Lower leg skin (tissue), 4 donors: ENCODE data around the gene BATF. TPM values are rescaled to one million over a fixed set of nuclear protein-coding genes. Genes with fewer than 3 reads are reported as not detected.

Source experiments
- DNase-seq, 2 donors: peaks; one replicate each; pipeline ENCODE4 v3.0.0-alpha.2; 2019; ENCODE audit warnings: low spot score in 2 of 2
- H3K4me3 ChIP-seq: fragments of 200-600 bp; sonication (generic); 2 replicates; pipeline ENCODE4 v1.5.1; 2017; ENCODE audit warnings: mild to moderate bottlenecking, low read depth; ENCODE audit not compliant: poor library complexity, severe bottlenecking
- POLR2A ChIP-seq, 2 donors: fragments of 450-650 bp; IDR thresholded peaks; one replicate each; pipeline ENCODE4 v1.6.1; 2016 to 2017; ENCODE audit warnings: antibody characterized with exemption in 2 of 2, mild to moderate bottlenecking in 1 of 2, moderate library complexity in 1 of 2
- WGBS, 2 donors: methylation state at CpG; one replicate each; pipeline ENCODE4 v1.1.5; 2018; 5-methylcytosine and 5-hydroxymethylcytosine counted together
- intact Hi-C: fragments of 100-400 bp; cut with DNase I; formaldehyde crosslinking; loops from one replicate; pipeline ENCODE4 v1.15.0; 2023; ENCODE audit warnings: low total_unique reads
- total RNA-seq, 4 donors: library from RNA; depleted of rRNA; stranded (reverse); fragments of >200 nt; gene quantifications; one replicate each; pipeline ENCODE4 v1.1.0, GENCODE V29; 2016
- TF ChIP-seq, protein P1 (sequence below), 3 donors: fragments of 450-650 bp; IDR thresholded peaks; one replicate each; pipeline ENCODE4 v1.5.1; 2016; ENCODE audit warnings: antibody characterized with exemption in 3 of 3, mild to moderate bottlenecking in 3 of 3, moderate library complexity in 2 of 3

The BATF gene
- total RNA-seq, 4 donors from 2014 or later: 2.1 to 7.3 (median 4.6) TPM

DNA sequence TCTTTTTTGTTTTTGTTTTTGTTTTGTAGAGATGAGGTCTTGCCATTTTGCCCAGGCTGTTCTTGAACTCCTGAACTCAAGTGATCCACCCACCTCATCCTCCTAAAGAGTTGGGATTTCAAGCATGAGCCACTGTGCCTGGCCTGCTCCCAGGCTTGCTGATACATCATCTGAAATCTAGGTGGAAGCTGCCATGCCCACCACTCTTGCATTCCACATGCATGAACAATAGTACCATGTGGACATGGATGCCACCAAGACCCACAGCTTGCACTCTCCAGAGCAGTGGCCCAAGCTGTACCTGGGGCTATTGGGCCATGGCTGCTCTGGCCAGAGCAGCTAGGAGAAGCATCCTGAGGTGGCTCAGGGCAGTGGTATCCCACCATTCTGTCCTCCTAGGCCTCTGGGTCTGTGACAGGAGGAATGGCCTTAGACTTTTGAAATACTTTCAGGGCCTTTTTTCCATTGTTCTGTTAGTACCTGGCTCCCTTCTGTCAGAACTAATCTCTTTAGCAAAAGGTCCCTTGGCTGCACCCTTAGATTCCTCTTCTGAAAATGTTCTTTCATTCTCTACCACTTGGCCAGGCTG is 69.8 kb downstream of the BATF start:
- DNase-seq: no peak
- no peak overlapping the region for H3K4me3 ChIP-seq
- TF ChIP-seq POLR2A (IDR thresholded peaks at IDR 0.05): no peak
- TF ChIP-seq, protein P1, sequence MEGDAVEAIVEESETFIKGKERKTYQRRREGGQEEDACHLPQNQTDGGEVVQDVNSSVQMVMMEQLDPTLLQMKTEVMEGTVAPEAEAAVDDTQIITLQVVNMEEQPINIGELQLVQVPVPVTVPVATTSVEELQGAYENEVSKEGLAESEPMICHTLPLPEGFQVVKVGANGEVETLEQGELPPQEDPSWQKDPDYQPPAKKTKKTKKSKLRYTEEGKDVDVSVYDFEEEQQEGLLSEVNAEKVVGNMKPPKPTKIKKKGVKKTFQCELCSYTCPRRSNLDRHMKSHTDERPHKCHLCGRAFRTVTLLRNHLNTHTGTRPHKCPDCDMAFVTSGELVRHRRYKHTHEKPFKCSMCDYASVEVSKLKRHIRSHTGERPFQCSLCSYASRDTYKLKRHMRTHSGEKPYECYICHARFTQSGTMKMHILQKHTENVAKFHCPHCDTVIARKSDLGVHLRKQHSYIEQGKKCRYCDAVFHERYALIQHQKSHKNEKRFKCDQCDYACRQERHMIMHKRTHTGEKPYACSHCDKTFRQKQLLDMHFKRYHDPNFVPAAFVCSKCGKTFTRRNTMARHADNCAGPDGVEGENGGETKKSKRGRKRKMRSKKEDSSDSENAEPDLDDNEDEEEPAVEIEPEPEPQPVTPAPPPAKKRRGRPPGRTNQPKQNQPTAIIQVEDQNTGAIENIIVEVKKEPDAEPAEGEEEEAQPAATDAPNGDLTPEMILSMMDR (IDR thresholded peaks at IDR 0.05): no peak
- intact Hi-C loops: no loop called here

DNA sequence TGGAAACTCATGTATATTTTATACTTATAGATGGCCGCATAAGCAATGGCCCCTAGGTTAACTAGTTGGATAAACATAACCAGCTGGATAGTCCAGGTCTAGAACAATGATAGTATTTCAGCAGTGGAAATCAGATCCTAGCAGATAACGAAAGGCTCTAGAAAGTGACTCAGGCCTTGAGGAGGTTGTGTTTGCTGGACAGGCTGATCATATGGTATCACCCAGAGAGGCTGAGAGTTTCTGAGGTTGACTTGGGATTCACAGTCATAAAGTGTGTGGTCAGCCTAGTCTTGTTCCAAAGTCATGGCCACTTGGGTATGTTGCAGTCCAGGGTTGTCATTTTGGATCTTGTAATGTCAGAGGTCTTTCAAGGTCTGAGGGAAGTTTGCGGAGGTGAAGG is 73.0 kb downstream of the BATF start:
- WGBS, 2 donors: 95 to 96% methylated on average over 3 of the region's 3 CpGs
- no peak for DNase-seq
- no peak for TF ChIP-seq POLR2A (IDR thresholded peaks at IDR 0.05)
- TF ChIP-seq, protein P1 (IDR thresholded peaks at IDR 0.05): no peak
- intact Hi-C loops: no loop called here
- H3K4me3 ChIP-seq: no peak overlapping the region

Other genes with a start within 250 kb of the BATF start
- 100 to 1,000 TPM; 154 to 448 (median 330) TPM for gene FOS, start 243.6 kb upstream of the BATF start, total RNA-seq
- gene JDP2, start 94.4 kb upstream of the BATF start, total RNA-seq: 10 to 100 TPM; 31.7 to 53.9 (median 36.0) TPM
- 10 to 100 TPM; 11.8 to 24.3 (median 16.7) TPM for gene FLVCR2, start 56.2 kb downstream of the BATF start, total RNA-seq
- 10 to 100 TPM; 11.7 to 14.2 (median 12.2) TPM for gene ERG28, start 138.4 kb downstream of the BATF start, total RNA-seq
- gene TTLL5, start 138.8 kb downstream of the BATF start, total RNA-seq: 10 to 100 TPM; 16.5 to 31.1 (median 18.4) TPM